ENCODE results near the gene POU2AF2.
"Not testable (repeated sequence)": the region's sequence is repeated elsewhere in the genome, so short reads cannot be mapped to it uniquely, and the experiment has no call there.

POU2AF2 gene

GRCh38 chr11:111259896-111260295 lies 14.4 kb downstream of the POU2AF2 start:
- DNase-seq: no peak

- DNase-seq: no peak
Measured at GRCh38 chr11:111260811-111261210, 15.3 kb downstream of the POU2AF2 start.

GRCh38 chr11:111264646-111265045 lies 19.1 kb downstream of the POU2AF2 start:
- DNase-seq: no peak

GRCh38 chr11:111265421-111265820 lies 19.9 kb downstream of the POU2AF2 start:
- DNase-seq: no peak

- not testable (repeated sequence) for DNase-seq
Measured at GRCh38 chr11:111268303-111268702, 22.8 kb downstream of the POU2AF2 start.

GRCh38 chr11:111269146-111269868 lies 23.8 kb downstream of the POU2AF2 start:
- DNase-seq: no peak

GRCh38 chr11:111272420-111272819 lies 26.9 kb downstream of the POU2AF2 start:
- no peak for DNase-seq

- DNase-seq: no peak
Measured at GRCh38 chr11:111282562-111283075, 37.1 kb downstream of the POU2AF2 start.

- DNase-seq: no peak
Measured at GRCh38 chr11:111283945-111284481, 38.5 kb downstream of the POU2AF2 start.

GRCh38 chr11:111285189-111286091 lies 39.9 kb downstream of the POU2AF2 start:
- DNase-seq: no peak

- no peak for DNase-seq
Measured at GRCh38 chr11:111291764-111292163, 46.2 kb downstream of the POU2AF2 start.

- DNase-seq: not testable (repeated sequence)
Measured at GRCh38 chr11:111292408-111292807, 46.9 kb downstream of the POU2AF2 start.

- no peak for DNase-seq
Measured at GRCh38 chr11:111296196-111296595, 50.7 kb downstream of the POU2AF2 start.

GRCh38 chr11:111297696-111298095 lies 52.2 kb downstream of the POU2AF2 start:
- no peak for DNase-seq

- DNase-seq: no peak
Measured at GRCh38 chr11:111298413-111299100, 53.0 kb downstream of the POU2AF2 start, which contains the start of gene POU2AF3. Gene POU2AF3 (plus strand): TSS chr11:111298546. CDS start chr11:111298582, 36 bp downstream.

- DNase-seq: no peak
Measured at GRCh38 chr11:111299101-111300026, 53.8 kb downstream of the POU2AF2 start.

- no peak for DNase-seq
Measured at GRCh38 chr11:111300569-111300968, 55.0 kb downstream of the POU2AF2 start.

- no peak for DNase-seq
Measured at GRCh38 chr11:111301004-111301841, 55.7 kb downstream of the POU2AF2 start.

GRCh38 chr11:111301842-111302118 lies 56.3 kb downstream of the POU2AF2 start:
- no peak for DNase-seq

GRCh38 chr11:111302298-111302697 lies 56.8 kb downstream of the POU2AF2 start:
- no peak for DNase-seq

- DNase-seq: no peak
Measured at GRCh38 chr11:111303461-111303860, 57.9 kb downstream of the POU2AF2 start.

Data from activated CD8-positive, alpha-beta memory T cell treated with anti-CD3 and anti-CD28 coated beads, Interleukin-2, amount 50 U/mL, for 48 hours (primary cell).